GM18867 (cell line): ENCODE results near the gene TLR3.
"Not testable (repeated sequence)": the region's sequence is repeated elsewhere in the genome, so short reads cannot be mapped to it uniquely, and the experiment has no call there.

ENCODE experiments used
- ATAC-seq: cut with Tn5 transposase; IDR thresholded peaks from one replicate; pipeline ENCODE4 v1.9.1; 2021; ENCODE audit warnings: mild to moderate bottlenecking, moderate library complexity; ENCODE audit not compliant: unreplicated experiment

The TLR3 gene

GRCh38 chr4:186068581-186069348, at the start of gene TLR3:
Gene TLR3, plus strand, starts transcription at chr4:186069156. Its CDS starts 7,464 bp downstream, at chr4:186076620.
- ATAC-seq: no peak

- ATAC-seq: no peak
These were observed 49.7 kb upstream of the TLR3 start for GRCh38 chr4:186019269-186019668.

GRCh38 chr4:186020106-186020792, 48.7 kb upstream of the TLR3 start:
- ATAC-seq: no peak

GRCh38 chr4:186020793-186021407, 48.1 kb upstream of the TLR3 start:
- no peak for ATAC-seq

GRCh38 chr4:186021461-186022167, 47.3 kb upstream of the TLR3 start:
- no peak for ATAC-seq

GRCh38 chr4:186023975-186024374, 45.0 kb upstream of the TLR3 start:
- ATAC-seq: no peak

GRCh38 chr4:186024637-186025407, 44.1 kb upstream of the TLR3 start:
- no peak for ATAC-seq

GRCh38 chr4:186025408-186025690, 43.6 kb upstream of the TLR3 start:
- no peak for ATAC-seq

GRCh38 chr4:186027405-186027804, 41.6 kb upstream of the TLR3 start:
- ATAC-seq: no peak

GRCh38 chr4:186029571-186030398, 39.2 kb upstream of the TLR3 start:
- ATAC-seq: no peak

GRCh38 chr4:186030399-186030775, 38.6 kb upstream of the TLR3 start:
- no peak for ATAC-seq

- no peak for ATAC-seq
These were observed 38.2 kb upstream of the TLR3 start for GRCh38 chr4:186030795-186031194.

GRCh38 chr4:186032259-186032658, 36.7 kb upstream of the TLR3 start:
- no peak for ATAC-seq

- ATAC-seq: no peak
These were observed 35.9 kb upstream of the TLR3 start for GRCh38 chr4:186033027-186033426.

- ATAC-seq: not testable (repeated sequence)
These were observed 34.3 kb upstream of the TLR3 start for GRCh38 chr4:186034613-186035012.

GRCh38 chr4:186036976-186037581, 31.9 kb upstream of the TLR3 start:
- no peak for ATAC-seq

GRCh38 chr4:186037692-186038658, 31.0 kb upstream of the TLR3 start:
- peak; percentile 65 for ATAC-seq

GRCh38 chr4:186039697-186040096, 29.3 kb upstream of the TLR3 start:
- no peak for ATAC-seq
